ENCODE results near the gene TPRG1L.
A peak's percentile ranks its signal among the peaks of the same experiment; 100 is the strongest.
"Not testable (repeated sequence)": the region's sequence is repeated elsewhere in the genome, so short reads cannot be mapped to it uniquely, and the experiment has no call there.

Gene TPRG1L

DNA sequence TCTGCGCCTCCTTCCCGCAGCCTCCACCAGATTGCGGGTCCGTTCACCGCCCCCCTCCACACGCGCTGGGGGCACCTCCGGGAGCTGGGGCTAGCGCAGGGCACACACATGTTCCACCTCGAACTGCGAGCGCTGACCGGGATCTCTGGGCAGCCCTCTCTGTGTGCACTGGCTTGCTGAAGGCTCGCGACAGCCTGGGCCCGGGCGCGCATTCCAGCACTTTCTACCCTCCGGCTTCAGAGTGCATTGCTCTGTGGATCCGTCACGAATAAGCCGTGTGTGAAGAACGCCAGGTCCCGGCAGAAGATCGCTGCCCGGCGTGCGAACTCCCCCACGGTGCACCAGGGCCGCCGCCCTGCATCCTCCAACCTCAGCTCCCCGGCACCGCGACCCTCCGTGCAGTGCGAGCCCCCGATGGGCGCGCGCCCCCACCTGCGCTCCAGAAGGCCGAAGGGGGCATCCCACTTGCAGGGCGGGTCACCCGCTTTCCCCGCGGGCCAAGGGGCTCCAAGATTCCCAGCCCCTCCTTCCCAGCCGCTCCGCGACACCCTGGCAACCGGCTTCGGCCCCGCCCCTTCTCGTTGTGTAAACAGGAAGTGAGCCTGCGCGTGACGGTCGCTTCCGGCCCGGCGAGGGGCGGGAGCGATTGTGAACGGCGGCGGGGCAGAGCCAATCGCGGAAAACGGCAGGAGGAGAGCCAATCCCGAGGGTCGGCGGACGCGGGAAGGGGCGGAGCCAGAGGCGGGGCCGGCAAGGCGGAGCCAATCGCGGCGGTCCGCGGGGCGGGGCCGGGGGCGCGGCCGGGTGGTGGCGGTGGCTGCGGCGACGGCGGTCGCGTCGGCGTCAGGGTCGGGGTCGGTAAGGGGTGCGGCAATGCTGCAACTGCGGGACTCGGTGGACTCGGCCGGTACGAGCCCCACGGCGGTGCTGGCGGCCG is at the start of gene TPRG1L:
Gene TPRG1L (plus strand): TSS at position 816 of the 937 bp plus-strand sequence. CDS start 58 bp downstream, at position 874.
- DNase-seq (ENCODE audit: low read depth), result peak; percentile 95

- DNase-seq (ENCODE audit: low read depth), result not testable (repeated sequence)
These were observed 49.3 kb upstream of the TPRG1L start for GRCh38 chr1:3575515-3575914.

DNA sequence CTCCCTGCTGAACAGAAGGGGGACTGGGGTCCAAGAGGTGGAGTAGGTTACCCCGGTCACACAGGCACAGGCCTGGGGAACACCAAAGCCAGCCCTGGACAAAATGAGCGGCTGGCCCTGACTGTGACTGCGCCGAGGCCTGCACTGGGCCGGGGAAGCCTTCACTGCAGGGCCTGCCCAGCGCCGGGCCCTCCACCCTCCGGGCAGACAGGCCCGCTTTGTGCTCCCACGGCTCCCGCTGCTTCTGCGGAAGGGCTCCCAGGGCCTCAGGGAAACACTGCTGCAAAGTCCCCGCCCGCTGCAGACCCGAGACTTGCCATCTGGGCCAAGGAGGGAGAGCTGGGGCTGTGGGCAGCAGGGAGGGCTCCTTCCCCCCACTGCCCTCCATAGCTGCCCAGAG is 48.8 kb upstream of the TPRG1L start:
- no peak for DNase-seq (ENCODE audit: low read depth)

GRCh38 chr1:3577300-3577699 is 47.5 kb upstream of the TPRG1L start:
- DNase-seq (ENCODE audit: low read depth), result no peak

DNA sequence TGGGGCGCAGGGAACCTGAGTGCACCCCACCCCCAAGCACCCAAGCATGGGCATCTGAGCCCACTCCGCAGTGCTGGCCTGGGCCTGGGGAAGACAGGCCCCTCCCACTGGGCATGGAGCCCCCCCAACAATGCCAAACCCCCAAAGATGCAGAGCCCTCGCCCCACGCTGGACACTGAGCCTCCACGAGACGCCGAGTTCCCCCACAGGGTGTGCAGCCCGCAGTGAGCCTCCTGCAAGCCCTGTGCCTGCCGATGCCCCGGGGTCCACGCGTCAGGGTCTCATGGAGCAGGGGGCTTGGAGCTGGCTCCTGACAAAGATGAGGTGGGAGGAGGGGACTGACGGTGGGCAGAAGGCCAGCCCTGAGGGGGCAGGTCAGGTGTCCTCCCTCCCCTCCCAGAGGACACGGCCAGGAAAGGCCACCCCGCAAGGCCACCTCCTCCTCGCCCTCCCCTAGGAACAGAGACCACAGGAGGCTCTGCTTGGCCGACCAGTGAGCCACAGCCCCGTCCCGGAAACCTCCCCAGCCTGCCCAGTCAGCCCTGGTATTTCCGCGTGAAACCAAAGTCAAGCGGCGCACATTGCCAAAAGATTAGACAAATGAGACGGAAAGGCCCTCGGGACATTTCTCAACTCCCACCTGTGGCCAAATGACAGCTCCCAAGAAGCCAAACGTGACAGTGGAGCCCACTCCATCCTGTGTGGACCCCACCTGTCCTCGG is 46.9 kb upstream of the TPRG1L start:
- DNase-seq (ENCODE audit: low read depth), result no peak

DNA sequence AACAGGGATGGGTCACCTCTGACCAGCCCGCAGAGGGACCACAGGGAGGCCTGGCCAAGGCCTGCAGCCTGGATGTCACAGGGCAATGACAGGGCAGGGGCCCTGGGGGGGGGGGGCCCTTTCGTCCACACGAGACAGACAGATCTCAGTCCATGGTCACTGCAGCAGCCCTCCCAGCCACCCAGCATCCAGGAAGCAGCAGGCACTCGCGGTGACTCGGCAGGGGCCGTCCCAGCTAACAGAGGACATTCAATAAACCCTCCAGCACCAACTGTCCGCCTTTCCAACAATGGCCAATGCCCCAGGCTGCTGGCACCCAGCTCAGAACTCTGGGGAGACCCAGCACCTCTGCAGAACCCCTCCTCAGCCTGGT is 46.4 kb upstream of the TPRG1L start:
- DNase-seq (ENCODE audit: low read depth), result no peak

- DNase-seq (ENCODE audit: low read depth), result no peak
These were observed 45.9 kb upstream of the TPRG1L start for GRCh38 chr1:3578906-3579305.

DNA sequence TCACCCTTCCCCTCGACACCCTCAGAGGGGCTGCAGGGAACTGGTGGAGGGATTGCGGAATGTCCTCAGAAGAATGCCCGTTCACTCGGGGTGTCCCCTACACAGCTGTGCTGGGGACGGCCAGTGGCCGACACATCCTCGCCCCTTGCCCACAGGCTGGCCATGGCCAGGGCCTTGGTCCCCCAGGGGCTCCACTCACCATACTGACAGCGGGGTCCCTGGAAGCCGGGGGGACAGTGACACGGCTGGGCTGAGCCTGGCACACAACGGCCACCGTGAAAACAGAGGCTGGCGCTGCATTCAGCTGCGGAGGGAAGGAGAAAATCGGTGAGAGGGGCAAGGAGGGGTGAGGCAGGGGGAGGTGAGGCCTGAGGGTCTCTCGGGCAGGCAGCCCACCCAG is 45.2 kb upstream of the TPRG1L start:
- DNase-seq (ENCODE audit: low read depth), result no peak

DNA sequence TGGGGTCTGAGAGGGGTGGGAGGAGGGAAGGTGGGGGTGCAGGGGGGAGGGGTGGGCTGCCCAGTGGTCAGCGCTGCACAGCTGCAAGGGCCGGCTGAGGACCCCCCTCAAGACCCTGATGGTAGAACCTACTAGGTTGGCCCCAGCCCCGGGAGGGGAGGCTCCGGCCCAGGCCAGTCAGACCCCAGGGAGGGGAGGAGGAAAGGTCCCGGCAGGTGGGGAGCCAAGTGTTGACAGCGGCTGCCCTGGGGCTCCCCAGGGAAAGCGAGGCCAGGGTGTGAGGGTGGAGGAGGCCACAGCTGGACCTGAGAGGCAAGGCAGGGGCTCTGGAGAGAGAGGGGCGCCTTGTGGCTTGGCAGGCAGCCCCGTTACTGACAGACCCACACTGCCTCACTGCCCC is 44.6 kb upstream of the TPRG1L start:
- no peak for DNase-seq (ENCODE audit: low read depth)

DNA sequence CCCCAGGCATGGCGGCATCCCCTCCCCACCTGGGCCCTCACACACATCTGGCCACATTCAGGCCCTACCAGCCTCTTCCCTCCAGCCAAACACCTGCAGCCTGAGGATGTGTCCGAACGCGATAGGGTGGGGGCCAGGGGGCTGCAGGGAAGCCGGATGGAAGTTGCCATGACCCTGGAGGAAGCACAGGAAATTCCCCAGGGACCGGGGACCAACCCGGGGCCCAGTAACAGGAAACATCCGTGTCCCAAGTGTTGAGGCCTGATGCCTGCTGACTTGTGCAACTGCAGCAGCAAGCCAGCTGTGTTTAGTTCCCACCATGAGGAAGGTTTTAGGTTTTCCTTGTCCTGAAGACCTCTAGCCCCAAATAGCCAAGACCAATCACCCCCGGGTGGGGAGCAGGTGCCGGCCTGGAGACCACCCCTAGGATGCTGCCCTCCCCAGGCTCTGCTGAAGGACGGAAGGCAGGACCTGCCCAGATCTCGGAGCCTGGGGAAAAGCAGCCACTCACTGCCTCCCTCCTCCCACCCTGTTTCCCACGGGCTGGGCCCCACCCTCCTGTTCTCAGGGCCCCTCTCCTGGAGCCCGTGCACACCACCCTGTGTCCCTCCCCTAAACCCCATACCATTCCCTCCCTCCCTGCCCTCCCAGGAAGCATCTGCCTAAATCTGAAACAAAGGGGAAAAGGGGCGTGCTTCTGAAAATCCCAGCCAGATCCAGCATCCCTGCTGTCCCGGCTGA is 43.3 kb upstream of the TPRG1L start:
- no peak for DNase-seq (ENCODE audit: low read depth)

GRCh38 chr1:3583751-3584150 is 41.1 kb upstream of the TPRG1L start:
- DNase-seq (ENCODE audit: low read depth), result not testable (repeated sequence)

DNA sequence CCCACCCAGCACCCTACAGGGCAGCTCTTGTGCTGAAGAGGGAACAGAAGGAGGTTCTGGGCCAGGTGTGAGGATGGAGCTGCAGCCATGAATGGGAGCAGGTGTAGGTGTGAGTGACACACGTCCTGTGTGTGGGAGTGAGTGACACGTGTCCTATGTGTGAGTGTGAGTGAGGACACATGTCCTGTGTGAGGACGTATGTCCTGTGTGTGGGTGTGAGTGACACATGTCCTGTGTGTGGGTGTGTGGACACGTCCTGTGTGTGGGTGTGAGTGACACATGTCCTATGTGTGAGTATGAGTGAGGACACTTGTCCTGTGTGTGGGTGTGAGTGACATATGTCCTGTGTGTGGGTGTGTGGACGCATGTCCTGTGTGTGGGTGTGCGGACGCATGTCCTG is 39.9 kb upstream of the TPRG1L start:
- DNase-seq (ENCODE audit: low read depth), result no peak

GRCh38 chr1:3585353-3585868 is 39.4 kb upstream of the TPRG1L start:
- DNase-seq (ENCODE audit: low read depth), result not testable (repeated sequence)

GRCh38 chr1:3585940-3586568 is 38.8 kb upstream of the TPRG1L start:
- DNase-seq (ENCODE audit: low read depth), result no peak

DNA sequence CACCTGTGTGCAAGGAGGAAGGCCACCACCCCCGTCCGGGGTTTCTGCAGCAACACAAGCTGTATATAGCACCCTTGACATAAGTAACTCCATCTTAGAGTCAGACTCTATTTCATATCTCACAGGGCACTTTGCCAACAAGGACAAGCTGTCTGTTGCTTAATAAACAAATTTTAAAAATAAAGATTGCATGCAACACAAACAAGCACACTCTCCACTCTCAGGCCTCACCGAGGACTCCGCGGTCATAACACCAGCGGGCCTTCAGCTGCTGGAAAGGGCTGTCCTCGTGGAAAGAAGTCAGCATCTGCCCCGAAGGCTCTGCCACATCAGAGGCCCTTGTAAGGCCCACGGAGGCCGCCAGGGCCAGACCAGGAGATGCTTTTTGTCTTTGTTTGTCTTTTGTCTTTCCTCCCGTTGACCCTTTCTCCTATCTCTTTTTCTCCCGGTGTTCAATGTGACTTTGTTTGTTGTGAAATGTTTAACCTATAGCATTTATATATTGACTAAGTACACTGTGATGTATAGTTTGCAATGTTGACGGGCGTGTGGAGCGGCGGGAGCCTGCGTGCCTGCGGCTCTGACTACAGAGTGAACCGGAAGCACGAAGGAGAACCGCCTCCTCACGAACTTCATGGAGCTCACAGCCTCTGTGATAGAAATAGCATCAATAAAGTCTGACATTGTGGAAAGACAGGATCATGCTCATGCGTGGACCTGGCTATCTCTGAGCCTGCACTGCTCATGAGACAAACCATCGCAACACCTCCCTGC is 37.6 kb upstream of the TPRG1L start:
- no peak for DNase-seq (ENCODE audit: low read depth)

- no peak for DNase-seq (ENCODE audit: low read depth)
These were observed 36.4 kb upstream of the TPRG1L start for GRCh38 chr1:3588395-3588794.

DNA sequence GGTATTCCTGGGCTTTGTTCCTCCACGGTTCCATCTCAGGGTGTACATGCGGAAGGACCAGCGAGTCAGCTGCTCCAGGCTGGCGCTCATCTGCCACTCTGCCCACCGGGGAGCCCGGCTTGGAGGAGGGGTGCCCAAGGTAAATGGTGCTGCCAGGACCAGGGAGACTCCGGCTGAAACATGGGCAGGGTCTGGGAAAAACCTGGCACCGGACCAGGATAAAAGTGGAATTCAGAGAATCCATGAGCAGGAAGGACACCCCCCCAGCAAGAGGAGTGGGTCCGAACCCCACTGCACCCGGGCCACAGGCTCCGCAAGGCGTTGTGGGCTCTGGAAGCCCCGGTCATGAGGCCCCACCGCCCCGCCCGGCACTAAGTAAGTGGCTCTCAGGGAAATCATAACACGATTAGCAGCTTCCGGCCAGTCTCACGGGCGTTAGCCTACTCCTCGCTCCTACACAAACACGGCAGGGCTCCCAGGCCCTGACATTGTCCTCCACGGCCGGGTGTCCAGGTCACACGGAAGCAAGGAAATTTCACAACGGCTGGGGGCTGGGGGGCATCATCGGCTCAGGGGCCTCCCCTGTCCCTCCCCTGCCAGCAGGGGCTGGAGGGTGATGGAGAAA is 34.6 kb upstream of the TPRG1L start:
- DNase-seq (ENCODE audit: low read depth), result no peak

DNA sequence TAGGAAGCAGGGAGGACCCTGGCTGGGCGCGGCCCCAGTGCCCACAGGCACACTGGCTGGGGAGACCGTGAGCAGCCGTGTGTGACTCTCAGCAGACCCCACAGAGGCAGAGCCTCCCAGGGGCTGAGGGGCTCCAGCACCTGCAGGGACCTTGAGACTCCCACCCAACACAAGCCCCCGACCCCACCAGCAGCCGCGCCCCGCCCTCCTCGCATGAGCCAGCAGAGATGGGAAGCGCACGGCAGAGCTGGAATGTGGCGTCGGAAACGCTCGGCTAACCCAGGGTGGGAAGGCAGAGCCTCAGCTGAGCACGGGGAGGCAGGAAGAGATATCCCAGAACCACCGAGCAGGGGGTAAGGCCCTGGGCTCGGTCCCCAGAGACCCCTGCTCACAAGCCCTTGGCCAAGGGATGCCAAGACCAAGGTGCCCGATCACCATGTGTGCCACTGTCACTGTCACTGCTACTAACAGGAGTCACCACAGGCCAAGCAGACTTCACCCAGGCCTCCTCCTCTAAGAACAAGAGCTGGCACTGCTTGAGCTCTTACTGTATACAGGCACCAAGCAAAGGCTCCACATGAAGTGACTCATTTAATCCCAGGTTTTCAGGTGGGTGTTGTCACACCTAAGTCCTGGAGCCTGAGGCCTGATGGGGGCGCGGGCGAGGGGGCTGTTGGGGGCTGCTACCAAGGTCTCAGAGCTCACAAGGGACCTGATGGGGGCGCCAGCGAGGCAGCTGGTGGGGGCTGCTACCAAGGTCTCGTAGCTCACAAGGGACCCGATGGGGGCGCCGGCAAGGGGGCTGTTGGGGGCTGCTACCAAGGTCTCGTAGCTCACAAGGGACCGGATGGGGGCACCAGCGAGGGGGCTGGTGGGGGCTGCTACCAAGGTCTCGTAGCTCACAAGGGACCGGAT is 33.6 kb upstream of the TPRG1L start:
- no peak for DNase-seq (ENCODE audit: low read depth)

DNA sequence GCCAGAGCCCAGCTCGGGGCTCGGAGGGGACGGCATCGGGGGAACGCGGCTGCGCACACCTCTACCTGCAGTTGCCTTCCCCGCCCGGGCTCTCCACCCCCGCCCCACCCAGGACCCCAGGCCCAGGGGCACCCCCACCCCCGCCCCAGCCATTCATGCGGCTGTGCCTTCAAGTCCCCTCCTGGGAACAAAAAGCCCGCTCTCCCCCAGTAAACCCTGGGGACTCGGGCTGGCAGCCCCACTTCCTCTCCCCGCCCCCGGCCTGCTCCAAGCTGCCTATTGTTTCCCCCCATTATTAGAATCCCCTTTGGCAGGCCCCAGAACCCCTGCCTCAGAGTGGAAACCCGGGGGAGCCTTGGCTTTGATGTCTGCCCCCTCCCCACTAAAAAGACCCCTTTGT is 31.5 kb upstream of the TPRG1L start:
- no peak for DNase-seq (ENCODE audit: low read depth)

DNA sequence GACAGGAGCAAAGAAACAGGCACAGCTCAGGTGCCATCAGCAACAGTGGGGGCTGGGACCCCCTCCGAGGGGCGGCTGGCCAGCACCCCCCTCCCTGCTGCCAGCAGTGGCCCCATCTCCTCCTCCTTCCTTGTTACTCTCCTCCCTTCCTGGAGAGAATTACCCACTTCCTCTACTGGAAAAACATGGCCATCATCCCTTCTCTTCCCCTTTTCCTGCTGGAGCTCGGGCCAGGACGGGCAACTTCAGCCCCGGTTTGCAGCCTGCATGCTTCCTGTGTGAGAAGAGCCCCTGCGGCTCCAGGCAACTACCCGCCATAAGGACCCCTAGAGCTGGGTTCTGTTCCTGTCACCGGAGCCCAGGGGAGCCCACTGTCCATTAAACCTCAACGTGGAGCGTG is 31.1 kb upstream of the TPRG1L start:
- no peak for DNase-seq (ENCODE audit: low read depth)

All from T-helper 22 cell (primary cell).